Activated CD8-positive, alpha-beta memory T cell treated with anti-CD3 and anti-CD28 coated beads for 36 hours (primary cell): Measurements from ENCODE around the gene SH2D1A. TPM values are rescaled to one million over a fixed set of nuclear protein-coding genes. Genes with fewer than 3 reads are reported as not detected.
"Not testable (repeated sequence)": the region's sequence is repeated elsewhere in the genome, so short reads cannot be mapped to it uniquely, and the experiment has no call there.

Source experiments
- CTCF ChIA-PET: fragments of 350-600 bp; sonication (Branson Sonifier 250); formaldehyde crosslinking; loops from one replicate; lab custom pipeline; 2021; ENCODE audit warnings: antibody characterized with exemption; lab: Charles Lee
- POLR2A ChIA-PET: fragments of 350-600 bp; sonication (Branson Sonifier 250); formaldehyde crosslinking; loops from one replicate; lab custom pipeline; 2021; ENCODE audit warnings: antibody characterized with exemption; lab: Charles Lee
- total RNA-seq, 2 experiments: library from RNA; stranded (reverse); gene quantifications; one replicate each; pipeline ENCODE4 v1.2.3, GENCODE V29; 2021

Gene SH2D1A
- total RNA-seq, 2 experiments from 2014 or later: 75.0 to 76.1 TPM

- POLR2A ChIA-PET: no interaction called here
- CTCF ChIA-PET: interaction anchor here (1.1 to 1.6 kb wide), 4 partner anchors 11 to 726 kb away, joined by 3 to 5 read pairs (median 4); no protein-coding TSS in a partner anchor
These were observed 60.1 kb downstream of the SH2D1A start for GRCh38 chrX:124406294-124407014.

- ChIA-PET POLR2A (no interaction called here), CTCF (interaction anchor here (1.1 to 1.6 kb wide), 2 partner anchors 58 to 725 kb away, joined by 3 to 5 read pairs; no protein-coding TSS in a partner anchor)
These were observed 60.9 kb downstream of the SH2D1A start for GRCh38 chrX:124407226-124407625.

GRCh38 chrX:124408380-124408779 is 62.0 kb downstream of the SH2D1A start:
- POLR2A ChIA-PET, CTCF ChIA-PET: not testable (repeated sequence)

GRCh38 chrX:124413244-124413643 is 66.9 kb downstream of the SH2D1A start:
- POLR2A ChIA-PET: no interaction called here
- CTCF ChIA-PET: no interaction called here

GRCh38 chrX:124414281-124414680 is 67.9 kb downstream of the SH2D1A start:
- ChIA-PET CTCF (no interaction called here), POLR2A (no interaction called here)

GRCh38 chrX:124415115-124415800 is 68.9 kb downstream of the SH2D1A start:
- ChIA-PET CTCF (no interaction called here), POLR2A (no interaction called here)

GRCh38 chrX:124421898-124422655 is 75.7 kb downstream of the SH2D1A start:
- ChIA-PET CTCF (no interaction called here), POLR2A (no interaction called here)

Other genes starting within 250 kb of the SH2D1A start
- under 1 TPM; 0.23 to 0.27 TPM for gene TEX13D, start 13.9 kb upstream of the SH2D1A start, total RNA-seq